Gastrocnemius medialis (tissue), 4 donors: Measurements from ENCODE around the gene ZNF407.

Experiments used
- POLR2A ChIP-seq, 2 donors: fragments of 450-650 bp; IDR thresholded peaks; one replicate each; pipeline ENCODE4 v1.6.1; 2017; ENCODE audit warnings: antibody characterized with exemption in 2 of 2, mild to moderate bottlenecking in 2 of 2, moderate library complexity in 2 of 2
- TF ChIP-seq, protein P1 (sequence below), 5 experiments: fragments of 450-650 bp in 3 of 5; fragments of 200-600 bp in 2 of 5; sonication (generic) in 2 of 5; IDR thresholded peaks in 4 of 5; conservative IDR thresholded peaks in 1 of 5; 1 replicate in 4 of 5; 2 replicates in 1 of 5; pipeline ENCODE4 v1.5.1; 2016 to 2019; ENCODE audit warnings: antibody characterized with exemption in 5 of 5, mild to moderate bottlenecking in 3 of 5, moderate library complexity in 3 of 5

GRCh38 chr18:75107196-75107930, 509.7 kb downstream of the ZNF407 start:
- TF ChIP-seq, protein P1, sequence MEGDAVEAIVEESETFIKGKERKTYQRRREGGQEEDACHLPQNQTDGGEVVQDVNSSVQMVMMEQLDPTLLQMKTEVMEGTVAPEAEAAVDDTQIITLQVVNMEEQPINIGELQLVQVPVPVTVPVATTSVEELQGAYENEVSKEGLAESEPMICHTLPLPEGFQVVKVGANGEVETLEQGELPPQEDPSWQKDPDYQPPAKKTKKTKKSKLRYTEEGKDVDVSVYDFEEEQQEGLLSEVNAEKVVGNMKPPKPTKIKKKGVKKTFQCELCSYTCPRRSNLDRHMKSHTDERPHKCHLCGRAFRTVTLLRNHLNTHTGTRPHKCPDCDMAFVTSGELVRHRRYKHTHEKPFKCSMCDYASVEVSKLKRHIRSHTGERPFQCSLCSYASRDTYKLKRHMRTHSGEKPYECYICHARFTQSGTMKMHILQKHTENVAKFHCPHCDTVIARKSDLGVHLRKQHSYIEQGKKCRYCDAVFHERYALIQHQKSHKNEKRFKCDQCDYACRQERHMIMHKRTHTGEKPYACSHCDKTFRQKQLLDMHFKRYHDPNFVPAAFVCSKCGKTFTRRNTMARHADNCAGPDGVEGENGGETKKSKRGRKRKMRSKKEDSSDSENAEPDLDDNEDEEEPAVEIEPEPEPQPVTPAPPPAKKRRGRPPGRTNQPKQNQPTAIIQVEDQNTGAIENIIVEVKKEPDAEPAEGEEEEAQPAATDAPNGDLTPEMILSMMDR (IDR thresholded peaks at IDR 0.05 in 4 of 5, conservative IDR thresholded peaks at IDR 0.05 in 1 of 5): no peak
- no peak for TF ChIP-seq POLR2A (IDR thresholded peaks at IDR 0.05)
